Embryonic facial prominence (tissue), 1 donor: ENCODE results near the gene GEMIN5.
"Not testable (repeated sequence)": the region's sequence is repeated elsewhere in the genome, so short reads cannot be mapped to it uniquely, and the experiment has no call there.

Experiments used
- DNase-seq: peaks from one replicate; pipeline ENCODE4 v3.0.0-alpha.2; 2016; ENCODE audit errors: extremely low spot score

The GEMIN5 gene, protein sequence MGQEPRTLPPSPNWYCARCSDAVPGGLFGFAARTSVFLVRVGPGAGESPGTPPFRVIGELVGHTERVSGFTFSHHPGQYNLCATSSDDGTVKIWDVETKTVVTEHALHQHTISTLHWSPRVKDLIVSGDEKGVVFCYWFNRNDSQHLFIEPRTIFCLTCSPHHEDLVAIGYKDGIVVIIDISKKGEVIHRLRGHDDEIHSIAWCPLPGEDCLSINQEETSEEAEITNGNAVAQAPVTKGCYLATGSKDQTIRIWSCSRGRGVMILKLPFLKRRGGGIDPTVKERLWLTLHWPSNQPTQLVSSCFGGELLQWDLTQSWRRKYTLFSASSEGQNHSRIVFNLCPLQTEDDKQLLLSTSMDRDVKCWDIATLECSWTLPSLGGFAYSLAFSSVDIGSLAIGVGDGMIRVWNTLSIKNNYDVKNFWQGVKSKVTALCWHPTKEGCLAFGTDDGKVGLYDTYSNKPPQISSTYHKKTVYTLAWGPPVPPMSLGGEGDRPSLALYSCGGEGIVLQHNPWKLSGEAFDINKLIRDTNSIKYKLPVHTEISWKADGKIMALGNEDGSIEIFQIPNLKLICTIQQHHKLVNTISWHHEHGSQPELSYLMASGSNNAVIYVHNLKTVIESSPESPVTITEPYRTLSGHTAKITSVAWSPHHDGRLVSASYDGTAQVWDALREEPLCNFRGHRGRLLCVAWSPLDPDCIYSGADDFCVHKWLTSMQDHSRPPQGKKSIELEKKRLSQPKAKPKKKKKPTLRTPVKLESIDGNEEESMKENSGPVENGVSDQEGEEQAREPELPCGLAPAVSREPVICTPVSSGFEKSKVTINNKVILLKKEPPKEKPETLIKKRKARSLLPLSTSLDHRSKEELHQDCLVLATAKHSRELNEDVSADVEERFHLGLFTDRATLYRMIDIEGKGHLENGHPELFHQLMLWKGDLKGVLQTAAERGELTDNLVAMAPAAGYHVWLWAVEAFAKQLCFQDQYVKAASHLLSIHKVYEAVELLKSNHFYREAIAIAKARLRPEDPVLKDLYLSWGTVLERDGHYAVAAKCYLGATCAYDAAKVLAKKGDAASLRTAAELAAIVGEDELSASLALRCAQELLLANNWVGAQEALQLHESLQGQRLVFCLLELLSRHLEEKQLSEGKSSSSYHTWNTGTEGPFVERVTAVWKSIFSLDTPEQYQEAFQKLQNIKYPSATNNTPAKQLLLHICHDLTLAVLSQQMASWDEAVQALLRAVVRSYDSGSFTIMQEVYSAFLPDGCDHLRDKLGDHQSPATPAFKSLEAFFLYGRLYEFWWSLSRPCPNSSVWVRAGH (N-terminal part only)

DNA sequence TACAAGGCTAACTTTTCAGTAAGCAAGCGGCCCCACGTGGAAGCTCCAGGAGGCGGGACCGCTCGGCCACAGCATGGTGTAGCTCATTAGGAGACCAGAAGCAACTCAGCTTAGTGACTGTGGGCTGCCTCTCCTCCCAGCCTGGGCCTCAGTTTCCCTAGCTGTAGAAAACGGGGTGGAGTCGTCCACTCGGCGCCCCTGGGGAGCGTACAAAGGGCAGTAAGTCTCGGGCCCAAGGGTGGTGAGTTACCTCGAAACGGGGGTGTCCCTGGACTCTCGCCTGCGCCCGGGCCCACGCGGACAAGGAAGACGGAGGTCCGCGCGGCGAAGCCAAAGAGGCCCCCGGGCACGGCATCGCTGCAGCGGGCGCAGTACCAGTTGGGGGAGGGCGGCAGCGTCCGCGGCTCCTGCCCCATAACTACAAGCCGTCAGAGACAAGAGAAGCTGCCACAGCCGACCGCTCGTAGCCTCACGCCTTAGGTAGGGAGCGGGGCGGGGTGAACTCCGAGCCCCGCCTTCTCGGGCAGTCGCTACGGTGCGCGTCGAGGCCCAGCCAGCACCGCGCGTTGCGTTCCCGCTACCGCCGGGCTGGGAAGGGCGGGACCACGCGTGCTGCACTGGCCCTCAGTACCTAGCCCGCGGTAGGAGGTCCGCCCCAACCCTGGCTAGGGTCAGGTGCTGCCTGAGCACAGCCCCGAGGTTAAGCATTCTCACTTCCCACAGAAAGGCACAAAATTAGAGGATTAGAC lies at the start of gene GEMIN5:
Gene GEMIN5, minus strand, starts transcription at position 494 of the 749 bp plus-strand sequence. Its CDS starts 78 bp downstream, at position 416.
- DNase-seq, result peak; percentile 62

DNA sequence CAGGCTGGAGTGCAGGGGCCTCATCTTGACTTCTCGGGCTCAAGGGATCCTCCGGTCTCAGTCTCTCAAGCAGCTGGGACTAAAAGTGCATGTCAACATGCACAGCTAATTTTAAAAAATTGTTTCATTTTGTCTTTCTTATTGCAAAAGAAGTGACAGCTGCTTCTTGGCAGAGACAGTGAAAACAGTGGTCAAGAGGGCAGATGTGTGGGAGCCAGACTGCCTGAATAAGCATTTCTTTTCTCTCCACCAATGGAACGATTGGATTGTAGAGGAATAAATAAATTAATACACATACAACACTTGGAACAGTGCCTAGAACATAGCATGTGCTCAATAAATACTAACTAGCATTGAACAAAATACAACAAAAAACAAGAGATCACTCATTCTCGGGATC lies 48.1 kb upstream of the GEMIN5 start:
- no peak for DNase-seq

DNA sequence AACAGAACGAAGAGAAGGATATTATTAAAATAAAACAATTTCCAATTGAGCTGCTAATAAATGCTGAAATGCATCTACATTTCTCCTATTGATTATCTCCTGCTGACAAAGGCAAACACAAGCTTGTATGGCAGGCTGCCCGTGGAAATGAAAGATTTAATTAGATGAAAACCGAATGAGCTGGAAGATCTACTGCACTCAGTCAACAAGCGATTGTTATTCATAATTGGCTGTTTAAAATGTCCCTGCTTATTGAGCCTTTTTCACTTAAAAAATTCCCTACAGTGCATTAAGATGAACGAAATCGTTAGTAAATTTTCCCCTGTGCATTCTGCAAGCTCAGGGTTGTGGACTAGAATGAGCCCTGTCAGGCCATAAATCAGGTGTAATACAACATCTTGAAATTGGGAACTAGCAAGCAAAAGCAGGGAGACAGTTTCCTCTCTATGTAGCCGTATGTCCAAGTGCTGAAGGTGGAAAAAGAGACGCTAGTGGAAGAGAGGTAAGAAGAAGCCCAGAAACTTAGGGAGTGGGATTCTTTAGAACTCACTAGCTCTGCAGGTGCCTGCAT lies 47.0 kb upstream of the GEMIN5 start:
- no peak for DNase-seq

DNA sequence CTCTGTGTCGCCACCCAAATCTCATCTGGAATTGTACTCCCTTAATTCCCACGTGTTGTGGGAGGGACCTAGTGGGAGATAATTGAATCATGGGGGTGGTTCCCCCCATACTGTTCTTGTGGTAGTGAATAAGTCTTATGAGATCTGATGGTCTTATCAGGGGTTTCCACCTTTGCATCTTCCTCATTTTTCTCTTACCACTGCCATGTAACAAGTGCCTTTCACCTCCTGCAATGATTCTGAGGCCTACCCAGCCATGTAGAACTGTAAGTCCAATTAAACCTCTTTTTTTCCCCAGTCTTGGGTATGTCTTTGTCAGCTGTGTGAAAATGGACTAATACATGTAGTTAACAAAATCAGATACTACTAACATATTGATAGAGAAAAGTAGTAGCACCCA lies 40.3 kb upstream of the GEMIN5 start:
- not testable (repeated sequence) for DNase-seq

DNA sequence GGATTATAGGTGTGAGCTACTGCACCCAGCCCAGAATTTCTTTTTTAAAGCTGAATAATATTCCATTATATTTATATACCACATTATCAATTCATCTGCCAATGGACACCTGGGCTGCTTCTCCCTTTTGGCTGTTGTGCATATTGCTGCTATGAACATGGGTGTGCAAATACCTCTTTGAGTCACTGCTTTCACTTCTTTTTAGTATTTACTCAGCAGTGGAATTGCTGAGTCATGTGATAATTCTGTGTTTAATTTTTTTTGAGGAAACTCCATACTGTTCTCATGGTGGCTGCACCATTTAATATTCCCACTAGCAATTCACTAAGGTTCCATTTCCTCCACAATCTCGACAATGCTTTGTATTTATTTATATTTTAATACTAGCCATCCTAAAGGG lies 39.4 kb upstream of the GEMIN5 start:
- DNase-seq, result no peak

DNA sequence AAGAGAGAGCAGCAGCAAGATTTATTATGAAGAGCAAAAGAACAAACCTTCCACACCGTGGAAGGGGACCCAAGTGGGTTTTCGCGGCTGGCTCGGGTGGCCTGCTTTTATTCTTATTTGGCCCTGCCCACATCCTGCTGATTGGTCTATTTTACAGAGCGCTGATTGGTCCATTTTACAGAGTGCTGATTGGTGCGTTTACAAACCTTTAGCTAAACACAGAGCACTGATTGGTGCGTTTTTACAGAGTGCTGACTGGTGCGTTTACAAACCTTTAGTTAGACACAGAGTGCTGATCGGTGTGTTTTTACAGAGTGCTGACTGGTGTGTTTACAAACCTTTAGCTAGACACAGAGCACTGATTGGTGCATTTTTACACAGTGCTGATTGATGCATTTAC lies 38.1 kb upstream of the GEMIN5 start:
- DNase-seq, result not testable (repeated sequence)

DNA sequence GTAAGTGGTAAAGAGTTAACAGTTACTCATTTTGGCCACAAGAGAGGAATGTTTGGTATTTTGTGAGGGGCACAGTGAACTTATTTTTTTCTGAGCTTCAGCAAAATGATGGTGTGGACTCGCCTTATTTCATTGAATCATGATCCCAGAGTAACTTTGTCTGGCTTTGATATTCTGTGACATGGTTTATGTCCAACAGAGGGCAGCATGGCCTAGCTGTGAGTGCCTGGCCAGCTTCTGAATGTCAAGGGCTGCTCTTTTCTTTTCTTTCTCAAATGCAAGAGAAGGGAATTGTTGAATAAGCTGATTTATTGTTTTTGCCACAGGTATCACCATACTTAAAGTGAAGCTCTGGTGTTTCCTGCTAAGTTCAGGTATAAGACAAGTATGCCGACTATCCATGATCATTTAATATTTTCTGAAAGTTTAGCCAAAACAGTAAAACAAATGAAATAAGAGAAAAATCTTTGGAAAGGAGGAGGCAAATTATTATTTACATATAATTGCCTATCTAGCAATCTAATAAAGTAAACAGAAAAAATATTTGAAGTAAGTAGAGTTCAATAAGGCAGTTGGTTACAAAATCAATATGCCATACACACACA lies 34.6 kb upstream of the GEMIN5 start:
- DNase-seq, result no peak

DNA sequence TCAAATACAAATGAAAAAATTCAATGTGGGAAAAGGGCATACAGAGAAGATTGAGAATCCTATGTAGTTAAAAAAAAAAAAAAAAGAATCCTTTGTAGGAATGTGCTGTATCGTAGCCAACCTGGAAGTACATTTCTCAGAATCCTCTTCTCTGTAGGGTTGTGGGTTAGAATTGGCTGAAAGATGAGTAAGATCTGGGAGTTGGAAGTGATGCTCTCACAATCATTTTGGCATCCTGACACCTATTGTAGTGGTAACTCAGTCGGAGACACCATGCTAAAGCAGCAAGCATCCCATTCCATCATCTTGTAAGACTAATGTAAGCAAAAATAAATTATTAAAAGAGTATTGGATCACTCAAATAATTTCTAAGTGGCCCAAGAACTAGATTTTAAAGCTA lies 33.5 kb upstream of the GEMIN5 start:
- no peak for DNase-seq

DNA sequence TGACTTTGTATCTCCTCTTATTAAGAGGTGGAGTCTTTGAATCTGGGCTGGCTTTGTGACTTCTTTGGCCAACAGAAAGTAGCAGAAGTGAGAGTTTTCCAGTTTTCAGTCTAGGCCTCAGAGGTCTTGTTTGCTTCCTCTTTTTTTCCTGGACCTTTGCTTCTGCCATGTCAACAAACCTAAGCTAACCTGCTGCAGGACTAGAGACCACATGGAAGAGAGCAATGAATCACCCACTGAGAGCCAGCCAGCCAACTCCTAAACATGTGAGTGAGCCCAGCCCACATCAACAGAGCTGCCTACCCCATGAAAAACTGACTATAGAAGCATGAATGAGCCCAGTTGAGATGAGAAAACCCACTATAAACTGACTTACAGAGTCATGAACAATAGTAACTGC lies 32.7 kb upstream of the GEMIN5 start:
- no peak for DNase-seq

DNA sequence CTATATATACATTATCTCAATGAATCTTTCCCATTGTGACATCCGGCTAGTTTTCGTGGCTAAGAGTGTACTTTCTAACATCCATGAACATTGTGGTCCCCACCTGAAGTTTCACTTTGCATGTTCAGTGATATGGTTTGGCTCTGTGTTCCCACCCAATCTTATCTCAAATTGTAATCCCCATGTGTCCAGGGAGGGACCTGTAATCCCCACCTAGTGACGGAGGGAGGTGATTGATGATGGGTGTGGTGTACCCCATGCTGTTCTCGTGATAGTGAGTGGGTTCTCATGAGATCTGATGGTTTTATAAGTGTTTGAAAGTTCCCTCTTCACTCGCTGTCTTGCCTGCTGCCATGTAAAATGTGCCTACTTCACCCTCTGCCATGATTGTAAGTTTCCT lies 30.9 kb upstream of the GEMIN5 start:
- no peak for DNase-seq

DNA sequence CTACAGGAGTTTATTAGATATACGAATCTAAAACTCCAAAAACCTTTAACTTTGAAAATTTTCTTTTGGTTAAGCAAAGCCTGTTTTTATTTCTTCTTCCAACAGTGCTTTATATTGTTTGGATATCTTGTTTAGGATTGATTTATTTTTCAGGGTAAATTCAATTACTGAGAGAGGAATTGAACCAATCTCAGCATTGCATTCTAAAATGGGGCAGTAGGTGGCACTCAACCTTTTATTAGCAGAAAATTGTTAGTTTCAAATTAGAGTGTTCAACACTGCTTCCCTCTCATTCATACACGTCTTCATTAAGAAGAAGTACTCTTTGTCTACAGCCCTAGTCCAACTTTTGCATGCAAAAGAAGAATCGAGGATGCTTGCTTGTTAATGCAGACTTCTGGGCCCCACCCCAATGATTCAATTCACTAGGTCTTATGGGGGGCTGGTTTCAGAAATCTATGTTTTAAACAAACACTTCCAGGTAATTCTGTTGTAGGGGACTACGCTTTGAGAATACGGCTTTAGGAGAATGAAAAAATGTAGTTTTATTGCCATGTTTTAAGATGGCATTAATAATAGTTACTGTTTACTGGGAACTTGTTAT lies 29.5 kb upstream of the GEMIN5 start:
- DNase-seq, result peak; percentile 16

DNA sequence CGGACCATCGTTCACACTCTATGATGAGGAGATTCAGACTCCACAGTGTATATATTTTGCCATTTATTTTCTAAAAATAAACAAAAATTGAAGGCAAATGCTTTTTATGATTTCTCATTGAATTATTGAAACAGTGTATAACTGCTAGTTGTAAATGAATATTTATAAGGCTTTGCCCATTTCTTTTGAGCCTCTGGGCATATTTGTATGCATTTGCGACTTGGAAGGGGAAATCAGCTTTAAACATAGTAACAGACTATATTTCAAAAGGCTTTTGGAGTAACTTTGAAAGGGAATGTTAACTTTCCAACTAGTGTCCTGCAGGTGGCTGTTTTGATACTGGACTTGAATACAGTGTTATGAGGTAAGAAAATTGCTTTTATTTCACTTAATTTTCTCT lies 28.9 kb upstream of the GEMIN5 start:
- no peak for DNase-seq

DNA sequence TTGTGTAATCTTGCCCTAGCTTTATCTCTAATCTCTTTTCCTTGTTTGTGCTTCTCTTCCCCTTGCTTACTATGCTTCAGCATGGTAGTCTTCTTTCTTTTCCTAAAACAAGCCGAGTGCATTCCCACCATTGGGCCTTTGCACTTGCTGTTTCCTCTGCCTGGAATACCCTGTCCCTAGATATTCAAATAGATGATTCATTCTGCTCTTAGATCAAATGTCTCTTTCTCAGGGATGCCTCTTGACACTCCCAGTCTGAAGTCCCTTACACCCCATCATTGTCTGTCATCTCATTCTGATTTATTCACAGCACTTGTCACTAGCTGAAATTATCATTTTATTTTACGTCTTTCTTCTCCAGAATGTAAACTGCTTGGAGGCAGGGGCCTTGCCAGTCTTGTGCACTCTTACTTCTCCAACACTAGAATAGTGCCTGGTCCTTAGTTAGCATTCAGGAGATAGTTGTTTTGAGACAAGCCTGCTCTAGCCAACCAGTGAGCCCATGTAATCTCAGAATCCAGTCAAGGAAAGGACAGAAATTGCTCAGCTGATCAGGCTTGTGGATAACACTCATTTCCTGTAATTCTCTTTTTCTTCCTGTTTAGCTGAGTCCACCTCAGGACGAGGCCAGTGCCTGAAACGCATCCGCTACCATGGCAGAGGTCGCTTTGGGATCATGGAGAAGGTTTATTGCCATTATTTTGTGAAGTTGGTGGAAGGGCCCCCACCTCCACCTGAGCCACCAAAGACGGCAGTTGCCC lies 28.2 kb upstream of the GEMIN5 start:
- DNase-seq, result no peak

DNA sequence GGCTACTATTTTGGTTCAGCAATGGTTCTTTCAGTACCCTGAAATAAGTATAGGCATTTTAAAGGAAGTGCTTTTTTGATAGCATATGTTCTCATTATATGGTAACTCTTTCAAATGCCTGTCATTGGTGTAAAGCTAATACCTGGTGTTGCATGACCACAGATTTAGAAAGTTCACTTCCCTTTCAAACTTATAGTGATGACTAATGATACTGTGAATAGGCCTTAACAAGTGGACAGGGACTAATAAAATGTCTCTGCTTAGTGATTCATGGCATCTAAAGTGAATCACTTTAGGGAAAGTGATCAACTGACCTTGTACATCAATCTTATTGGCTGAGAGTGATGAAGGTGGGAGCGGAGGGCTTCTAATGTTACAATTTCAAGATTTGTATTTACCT lies 24.5 kb upstream of the GEMIN5 start:
- DNase-seq, result no peak

DNA sequence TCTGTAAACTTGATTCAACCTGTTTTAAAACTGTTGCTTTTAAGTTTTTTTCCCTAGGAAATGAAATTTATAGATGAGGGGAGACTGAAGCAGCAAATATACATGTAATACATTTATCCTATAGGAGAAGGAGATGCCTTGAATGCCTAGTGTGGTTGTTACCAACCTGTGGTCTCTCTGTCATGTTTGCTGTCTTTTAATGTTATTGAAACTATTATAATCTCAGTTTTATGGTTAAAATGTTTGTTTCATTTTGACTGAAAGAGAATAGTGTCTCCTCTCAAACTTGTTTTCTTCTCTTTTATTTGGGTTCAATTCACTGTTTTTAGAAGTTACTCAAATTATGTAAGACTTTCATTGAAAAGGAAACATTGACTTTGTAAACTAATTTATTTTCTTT lies 18.7 kb upstream of the GEMIN5 start:
- DNase-seq, result no peak

DNA sequence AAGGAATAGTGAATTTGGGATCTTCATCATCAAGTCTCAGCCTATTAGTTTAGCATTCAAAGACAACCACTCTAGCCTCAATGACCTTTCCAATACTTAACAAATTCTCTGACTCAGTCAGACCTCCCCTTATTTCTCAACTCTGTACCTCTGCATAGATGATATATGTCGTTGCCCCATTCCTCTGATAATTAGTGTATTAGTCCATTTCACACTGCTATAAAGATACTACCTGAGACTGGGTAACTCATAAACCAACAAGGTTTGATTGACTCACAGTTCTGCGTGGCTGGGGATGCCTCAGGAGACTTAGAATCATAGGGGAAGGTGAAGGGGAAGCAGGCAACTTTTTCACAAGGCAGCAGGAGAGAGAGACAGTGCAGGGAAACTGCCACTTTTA lies 11.8 kb upstream of the GEMIN5 start:
- DNase-seq, result no peak

DNA sequence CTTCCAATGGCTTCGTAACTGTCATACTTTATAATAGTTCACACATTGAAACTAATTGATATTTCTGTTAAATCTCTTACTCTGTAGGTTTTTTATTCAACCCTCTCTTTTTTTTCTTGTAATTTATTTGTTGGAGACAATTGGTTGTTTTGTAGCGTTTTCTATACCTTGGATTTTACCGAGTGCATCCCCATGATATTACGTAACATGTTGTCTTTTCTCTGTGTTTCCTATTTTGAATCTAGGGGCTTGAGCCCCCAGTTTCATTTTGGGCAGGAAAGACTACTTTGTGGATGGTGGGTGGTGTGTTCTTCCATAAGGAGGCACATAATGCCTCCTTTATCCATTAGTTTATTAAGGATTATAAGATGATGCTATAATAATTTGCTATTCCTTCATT lies 10.3 kb upstream of the GEMIN5 start:
- DNase-seq, result no peak

DNA sequence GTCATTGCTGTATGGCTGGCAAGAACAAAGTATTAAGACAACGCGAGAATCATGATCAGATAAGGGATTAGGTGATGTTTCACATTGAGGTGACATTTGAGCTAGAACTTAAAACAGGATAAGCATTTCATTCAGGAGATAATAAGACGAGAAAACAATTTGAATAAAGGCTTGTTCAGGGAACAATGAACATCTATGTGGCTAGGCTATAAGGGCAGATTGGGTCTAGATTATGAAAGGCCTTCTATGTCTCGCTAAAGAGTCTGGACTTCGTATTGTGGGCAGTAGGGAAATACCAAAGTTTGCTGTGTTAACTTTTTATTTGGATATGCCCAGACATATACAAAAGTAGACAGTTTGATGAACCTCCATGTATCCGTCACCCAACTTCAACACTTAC lies 9.8 kb upstream of the GEMIN5 start:
- DNase-seq, result no peak

DNA sequence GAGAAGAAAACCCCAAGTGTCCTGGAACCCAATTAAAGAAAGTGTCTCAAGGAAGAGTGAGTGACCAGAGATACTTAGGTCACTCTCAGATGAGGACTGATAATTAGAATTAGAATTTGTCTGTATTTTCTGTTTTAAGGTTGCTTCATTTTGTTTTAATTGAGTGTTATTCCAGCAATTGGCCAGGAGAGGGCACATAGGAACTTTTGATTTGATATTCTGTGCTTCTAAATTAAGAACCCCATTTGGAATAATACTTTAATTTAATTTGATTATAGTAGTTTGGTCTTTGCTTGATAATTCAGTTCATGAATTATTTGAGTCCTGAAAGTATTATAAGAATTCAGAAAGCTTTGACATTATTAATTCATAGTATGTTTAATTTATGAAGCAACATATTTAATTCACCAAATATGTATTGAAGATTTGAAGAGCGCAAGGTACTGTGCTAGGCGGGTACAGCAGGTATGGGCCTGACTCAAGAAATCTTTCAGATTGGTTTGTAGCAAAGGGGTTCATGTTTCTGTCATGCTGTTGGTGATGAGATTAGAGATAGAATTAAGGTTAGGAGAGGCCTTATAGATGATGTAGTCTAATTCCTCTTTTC lies 7.8 kb upstream of the GEMIN5 start:
- DNase-seq, result no peak
